Measurements from ENCODE around the gene PLK3.

GRCh38 chr1:44854970-44855369 lies 54.8 kb downstream of the PLK3 start:
- TF ChIP-seq CTCF (IDR thresholded peaks at IDR 0.05) (no peak), POLR2AphosphoS5 (IDR thresholded peaks at IDR 0.05) (no peak), POLR2A (IDR thresholded peaks at IDR 0.05) (no peak)
